KBM-7 (cell line): ENCODE results near the gene SMG6.

ENCODE experiments used
- DNase-seq: peaks from one replicate; pipeline ENCODE4 v3.0.0-alpha.2; 2015
- in situ Hi-C: fragments of 300-500 bp; cut with MboI; formaldehyde crosslinking; loops from 2 replicates; pipeline ENCODE4 v1.14.3; 2020; ENCODE audit warnings: low sequenced_read_pairs, low pct_unique_long_range_greater_than_20kb, mixed read lengths

Gene SMG6

GRCh38 chr17:2239882-2240430 is 63.6 kb downstream of the SMG6 start:
- in situ Hi-C loops, result loop anchor here (25.0 kb wide), 1 partner anchor 178 kb away; the partner anchor contains the start of gene HIC1
- no peak for DNase-seq

- DNase-seq, result no peak
- in situ Hi-C loops, result loop anchor here (25.0 kb wide), 1 partner anchor 177 kb away; the partner anchor contains the start of gene HIC1
Observed at GRCh38 chr17:2239170-2239551, 64.4 kb downstream of the SMG6 start.

- DNase-seq, result no peak
- in situ Hi-C loops, result loop anchor here (25.0 kb wide), 1 partner anchor 176 kb away; the partner anchor contains the start of gene HIC1
Observed at GRCh38 chr17:2238432-2239169, 65.0 kb downstream of the SMG6 start.

GRCh38 chr17:2237950-2238349 is 65.6 kb downstream of the SMG6 start:
- DNase-seq, result no peak

GRCh38 chr17:2237521-2237921 is 66.1 kb downstream of the SMG6 start:
- no peak for DNase-seq
- in situ Hi-C loops, result loop anchor here (25.0 kb wide), 1 partner anchor 175 kb away; the partner anchor contains the start of gene HIC1

More at GRCh38 chr17:2237950-2238349, 65.6 kb downstream of the SMG6 start:
- in situ Hi-C loops, result loop anchor here (25.0 kb wide), 1 partner anchor 176 kb away; the partner anchor contains the start of gene HIC1

GRCh38 chr17:2235792-2236366 is 67.7 kb downstream of the SMG6 start:
- in situ Hi-C loops, result loop anchor here (25.0 kb wide), 1 partner anchor 174 kb away; the partner anchor contains the start of gene HIC1
- no peak for DNase-seq

GRCh38 chr17:2235265-2235664 is 68.3 kb downstream of the SMG6 start:
- in situ Hi-C loops, result loop anchor here (25.0 kb wide), 1 partner anchor 173 kb away; the partner anchor contains the start of gene HIC1
- no peak for DNase-seq

GRCh38 chr17:2233441-2233947 is 70.1 kb downstream of the SMG6 start:
- in situ Hi-C loops, result loop anchor here (25.0 kb wide), 1 partner anchor 171 kb away; the partner anchor contains the start of gene HIC1
- DNase-seq, result no peak

- in situ Hi-C loops, result loop anchor here (25.0 kb wide), 1 partner anchor 170 kb away; the partner anchor contains the start of gene HIC1
Observed at GRCh38 chr17:2232244-2232638, 71.3 kb downstream of the SMG6 start.

GRCh38 chr17:2230877-2231276 is 72.7 kb downstream of the SMG6 start:
- in situ Hi-C loops, result loop anchor here (25.0 kb wide), 1 partner anchor 169 kb away; the partner anchor contains the start of gene HIC1

More at GRCh38 chr17:2232244-2232638, 71.3 kb downstream of the SMG6 start:
- DNase-seq, result no peak

GRCh38 chr17:2227025-2227699 is 76.4 kb downstream of the SMG6 start:
- DNase-seq, result no peak
- in situ Hi-C loops, result loop anchor here (25.0 kb wide), 1 partner anchor 165 kb away; the partner anchor contains the start of gene HIC1

More at GRCh38 chr17:2230877-2231276, 72.7 kb downstream of the SMG6 start:
- DNase-seq, result no peak

- in situ Hi-C loops, result no loop called here
- DNase-seq, result no peak
Observed at GRCh38 chr17:2223617-2223927, 80.0 kb downstream of the SMG6 start.

- no peak for DNase-seq
- in situ Hi-C loops, result no loop called here
Observed at GRCh38 chr17:2222901-2223616, 80.5 kb downstream of the SMG6 start.

GRCh38 chr17:2222301-2222700 is 81.3 kb downstream of the SMG6 start:
- in situ Hi-C loops, result no loop called here
- DNase-seq, result no peak

- no peak for DNase-seq
- in situ Hi-C loops, result no loop called here
Observed at GRCh38 chr17:2218426-2218825, 85.2 kb downstream of the SMG6 start.

- in situ Hi-C loops, result no loop called here
- DNase-seq, result no peak
Observed at GRCh38 chr17:2215616-2216364, 87.8 kb downstream of the SMG6 start.

- in situ Hi-C loops, result no loop called here
- no peak for DNase-seq
Observed at GRCh38 chr17:2214929-2215615, 88.5 kb downstream of the SMG6 start.
